GM19035 (cell line): ENCODE results near the gene CREG1.

ENCODE experiments used
- ATAC-seq: cut with Tn5 transposase; IDR thresholded peaks from one replicate; pipeline ENCODE4 v1.9.1; 2021; ENCODE audit not compliant: unreplicated experiment

Gene CREG1

GRCh38 chr1:167532964-167533824 lies 20.4 kb downstream of the CREG1 start:
- no peak for ATAC-seq

GRCh38 chr1:167532375-167532774 lies 21.2 kb downstream of the CREG1 start:
- no peak for ATAC-seq

GRCh38 chr1:167529829-167530474 lies 23.6 kb downstream of the CREG1 start:
- no peak for ATAC-seq

GRCh38 chr1:167528057-167528728 lies 25.4 kb downstream of the CREG1 start:
- ATAC-seq, result no peak

GRCh38 chr1:167526667-167527383 lies 26.7 kb downstream of the CREG1 start:
- no peak for ATAC-seq

- ATAC-seq, result no peak
Observed at GRCh38 chr1:167524651-167525050, 28.9 kb downstream of the CREG1 start.

- no peak for ATAC-seq
Observed at GRCh38 chr1:167522246-167522645, 31.3 kb downstream of the CREG1 start.

- ATAC-seq, result no peak
Observed at GRCh38 chr1:167520711-167521206, 32.8 kb downstream of the CREG1 start.

GRCh38 chr1:167518331-167518700 lies 35.2 kb downstream of the CREG1 start, which contains the start of gene CD247:
CD247 (minus strand) TSS chr1:167518529; CDS start chr1:167518465, 64 bp downstream.
- ATAC-seq, result no peak

- no peak for ATAC-seq
Observed at GRCh38 chr1:167517535-167518330, 35.8 kb downstream of the CREG1 start.

- ATAC-seq, result no peak
Observed at GRCh38 chr1:167516404-167517388, 36.9 kb downstream of the CREG1 start.

GRCh38 chr1:167515893-167516321 lies 37.7 kb downstream of the CREG1 start:
- ATAC-seq, result no peak

GRCh38 chr1:167515461-167515860 lies 38.1 kb downstream of the CREG1 start:
- no peak for ATAC-seq

GRCh38 chr1:167514288-167514687 lies 39.3 kb downstream of the CREG1 start:
- ATAC-seq, result no peak

- no peak for ATAC-seq
Observed at GRCh38 chr1:167512046-167512654, 41.4 kb downstream of the CREG1 start.

- ATAC-seq, result no peak
Observed at GRCh38 chr1:167511374-167511986, 42.1 kb downstream of the CREG1 start.

- no peak for ATAC-seq
Observed at GRCh38 chr1:167510881-167511280, 42.7 kb downstream of the CREG1 start.

GRCh38 chr1:167510244-167510643 lies 43.3 kb downstream of the CREG1 start:
- ATAC-seq, result no peak
